GM19468 (cell line): ENCODE results near the gene ATXN7.

ENCODE experiments used
- ATAC-seq: cut with Tn5 transposase; IDR thresholded peaks from one replicate; pipeline ENCODE4 v1.9.1; 2021; ENCODE audit warnings: mild to moderate bottlenecking, moderate library complexity, moderate number of reproducible peaks; ENCODE audit not compliant: unreplicated experiment; ENCODE audit errors: extremely low read depth

Gene ATXN7

DNA sequence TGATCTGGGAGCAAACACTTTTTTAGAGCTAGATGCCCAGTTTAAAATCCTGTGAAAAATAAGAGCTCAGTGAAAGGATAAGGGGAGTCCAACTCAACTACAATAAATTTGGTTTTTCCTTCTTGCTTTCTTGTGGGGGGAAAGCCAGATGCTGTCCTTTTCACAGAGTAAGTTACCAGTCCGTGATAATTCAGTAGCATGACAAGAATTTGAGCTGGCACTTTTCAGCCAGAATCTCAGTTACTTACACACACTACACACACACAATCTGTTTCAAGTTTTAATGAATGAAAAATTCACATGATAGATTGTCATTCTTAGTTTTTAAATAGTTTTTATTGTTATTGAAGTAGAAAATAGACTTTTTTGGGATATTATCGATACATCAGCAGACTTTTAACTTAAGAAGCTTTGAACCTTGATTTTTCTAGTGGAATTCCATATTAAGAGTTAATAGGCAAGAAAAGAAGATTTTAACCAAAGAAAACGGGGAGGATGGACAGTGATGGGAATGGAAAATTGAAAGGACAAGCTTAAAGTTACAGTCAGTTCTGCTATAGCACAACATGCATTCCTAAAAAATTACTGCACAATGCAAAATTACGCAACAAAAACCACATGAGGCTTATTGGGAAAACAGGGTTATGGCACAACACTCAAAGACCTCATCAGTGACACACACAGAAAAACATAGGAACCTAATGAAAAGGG lies 112.6 kb downstream of the ATXN7 start:
- no peak for ATAC-seq

DNA sequence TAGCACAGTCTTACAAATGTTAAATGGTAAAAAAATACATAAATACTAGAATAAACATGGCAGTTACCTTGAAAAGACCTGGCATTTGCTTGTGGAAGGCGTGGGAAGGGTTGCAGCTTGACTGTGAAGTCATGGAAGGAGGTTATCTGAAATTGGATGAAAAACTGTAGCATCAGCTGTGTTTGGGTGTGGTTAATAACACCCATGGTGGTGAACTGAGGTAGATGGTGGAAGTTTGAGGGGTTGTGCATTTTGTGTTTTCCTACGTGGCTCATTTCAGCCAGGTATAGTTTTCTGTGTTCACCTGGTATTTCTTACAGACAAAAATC lies 113.2 kb downstream of the ATXN7 start:
- ATAC-seq, result no peak

DNA sequence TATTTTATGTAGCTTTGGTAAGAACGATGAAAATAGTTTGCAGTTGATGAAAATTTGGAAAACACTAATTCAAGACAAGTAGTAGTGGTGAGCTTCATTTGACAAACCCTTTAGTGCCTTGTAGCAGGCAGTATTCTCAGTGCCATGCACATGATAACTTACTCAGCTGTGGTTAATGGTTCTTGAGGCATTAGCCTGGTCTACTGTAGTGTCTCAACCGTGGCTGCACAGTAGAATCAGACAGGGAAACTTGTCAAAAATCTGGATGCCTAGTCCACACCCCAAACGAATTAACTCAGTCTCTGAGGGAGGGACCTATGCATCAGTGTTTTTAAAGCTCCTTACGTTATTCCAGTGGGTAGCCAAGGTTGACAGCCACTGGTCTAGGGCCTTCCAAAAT lies 114.2 kb downstream of the ATXN7 start:
- no peak for ATAC-seq

DNA sequence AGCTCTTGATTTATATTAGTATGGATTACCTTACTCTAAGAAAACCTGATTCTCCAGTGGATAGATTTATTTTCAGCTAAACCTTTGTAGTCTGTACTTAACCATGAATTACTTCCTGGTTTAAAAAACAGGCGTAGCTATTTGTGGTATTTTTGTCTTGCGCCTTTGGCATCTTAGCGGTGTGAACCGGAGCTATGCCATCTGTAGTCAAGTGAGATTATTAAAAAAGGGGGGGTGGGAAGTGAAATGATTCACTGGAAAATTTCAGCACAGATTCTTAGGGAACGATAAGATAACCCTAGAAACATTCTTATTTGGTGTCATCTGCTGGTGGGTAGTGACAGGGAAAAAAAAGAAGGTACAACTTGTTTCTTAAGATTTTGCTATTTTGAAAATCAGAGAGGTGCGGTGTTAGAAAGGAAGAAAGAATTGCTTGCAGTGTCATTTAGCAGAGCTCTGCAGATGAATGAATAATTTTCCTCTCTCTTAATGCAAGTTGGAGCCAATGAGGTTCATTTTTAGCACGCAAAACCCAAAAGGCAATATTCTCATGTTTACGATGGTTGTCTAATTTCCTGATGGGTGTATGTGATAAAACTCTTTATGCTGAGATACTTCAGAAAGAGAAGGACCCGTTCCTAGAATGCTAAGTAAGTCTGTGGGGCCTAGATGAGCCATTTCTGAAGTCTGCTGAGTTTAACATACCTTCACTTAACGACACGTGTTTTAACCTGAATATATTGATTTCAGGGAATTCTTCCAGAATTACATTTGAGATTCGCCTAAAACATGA lies 115.6 kb downstream of the ATXN7 start:
- ATAC-seq, result no peak

DNA sequence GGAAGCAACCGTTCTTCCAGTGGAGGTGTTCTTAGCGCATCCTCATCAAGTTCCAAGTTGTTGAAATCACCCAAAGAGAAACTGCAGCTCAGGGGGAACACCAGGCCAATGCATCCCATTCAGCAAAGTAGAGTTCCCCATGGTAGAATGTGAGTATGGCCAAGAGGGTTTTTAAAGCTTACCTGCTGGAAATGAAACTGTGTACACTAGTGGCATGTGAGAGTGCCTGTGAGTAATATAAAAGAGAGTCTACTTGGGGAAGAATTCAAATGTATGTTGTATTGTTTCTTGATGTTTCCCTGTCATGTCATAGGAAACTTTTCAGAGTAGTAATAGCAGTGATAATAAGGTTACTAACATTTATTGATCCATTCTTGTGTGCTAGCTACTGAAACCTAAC lies 116.4 kb downstream of the ATXN7 start:
- no peak for ATAC-seq

DNA sequence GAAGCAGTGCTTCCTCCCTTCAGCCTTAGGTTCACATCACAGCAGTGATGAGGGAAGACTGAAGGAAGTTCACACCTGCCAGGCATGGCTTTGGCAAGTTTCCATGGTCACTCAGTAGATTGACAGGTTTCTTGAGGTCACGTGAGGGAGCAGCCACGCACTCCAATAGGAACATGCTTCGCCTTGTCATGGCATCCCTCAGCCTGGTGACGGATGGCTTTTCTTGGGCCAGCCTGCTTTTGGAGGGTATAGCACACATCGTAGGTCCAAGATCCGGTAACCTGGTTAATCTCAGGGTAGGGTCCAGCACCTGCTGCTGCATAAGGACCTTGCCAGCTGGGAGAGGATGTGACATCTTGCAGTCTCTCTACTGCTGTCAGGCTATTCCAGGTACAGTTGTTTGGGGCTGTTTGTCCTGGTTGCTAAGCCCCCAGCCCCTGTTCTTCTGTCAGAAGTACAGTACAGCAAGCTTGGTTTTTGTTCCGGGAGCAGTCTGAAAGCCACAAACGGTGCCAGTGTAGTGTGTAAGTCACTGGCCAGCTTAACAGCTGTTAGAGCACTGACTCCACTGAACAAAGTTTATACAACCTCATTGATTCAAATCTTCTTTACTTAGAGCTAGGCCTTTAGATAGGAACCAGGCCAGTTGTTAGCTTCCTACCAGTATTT lies 117.3 kb downstream of the ATXN7 start:
- ATAC-seq, result no peak

- ATAC-seq, result peak; percentile 50
Observed at GRCh38 chr3:63981980-63982379, 118.3 kb downstream of the ATXN7 start.

DNA sequence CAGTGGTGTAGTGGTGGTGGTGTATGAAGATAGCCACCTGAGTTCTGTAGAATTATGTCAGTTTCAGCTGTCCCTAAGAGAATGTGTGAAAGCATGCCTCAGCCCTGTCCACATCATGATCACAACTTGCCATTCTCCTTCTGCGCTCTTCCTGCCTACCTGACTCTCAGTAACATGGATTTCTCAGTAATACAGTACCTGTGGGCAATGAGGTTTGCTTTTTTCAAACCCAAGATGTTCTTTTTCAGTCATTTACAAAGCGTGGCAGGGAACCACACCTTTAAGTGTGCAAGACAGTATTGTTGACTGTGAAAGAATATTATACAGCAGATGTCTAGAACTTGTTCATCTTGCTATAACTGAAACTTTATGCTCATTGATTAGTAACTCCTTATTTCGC lies 120.7 kb downstream of the ATXN7 start:
- ATAC-seq, result no peak

DNA sequence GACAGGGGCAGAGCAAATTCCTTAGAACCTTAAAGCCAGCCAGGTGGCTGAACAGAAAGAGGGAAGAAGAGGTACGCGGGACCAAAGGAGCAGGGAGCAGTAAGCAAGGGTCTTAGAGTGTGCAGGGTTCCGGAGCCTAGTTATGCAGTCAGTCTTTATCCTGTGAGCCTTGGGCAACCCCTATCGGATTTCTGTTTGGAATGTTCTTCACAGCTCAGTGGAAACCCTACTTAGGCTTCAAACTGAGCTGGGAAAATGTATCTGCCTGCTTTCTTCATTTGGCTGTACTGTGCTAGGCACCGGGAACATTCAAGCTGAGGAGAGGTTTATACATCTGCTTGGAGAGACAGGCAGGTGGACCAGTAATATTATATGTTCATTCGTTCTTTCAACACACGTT lies 122.5 kb downstream of the ATXN7 start:
- no peak for ATAC-seq

GRCh38 chr3:63986831-63987230 lies 123.2 kb downstream of the ATXN7 start:
- no peak for ATAC-seq

DNA sequence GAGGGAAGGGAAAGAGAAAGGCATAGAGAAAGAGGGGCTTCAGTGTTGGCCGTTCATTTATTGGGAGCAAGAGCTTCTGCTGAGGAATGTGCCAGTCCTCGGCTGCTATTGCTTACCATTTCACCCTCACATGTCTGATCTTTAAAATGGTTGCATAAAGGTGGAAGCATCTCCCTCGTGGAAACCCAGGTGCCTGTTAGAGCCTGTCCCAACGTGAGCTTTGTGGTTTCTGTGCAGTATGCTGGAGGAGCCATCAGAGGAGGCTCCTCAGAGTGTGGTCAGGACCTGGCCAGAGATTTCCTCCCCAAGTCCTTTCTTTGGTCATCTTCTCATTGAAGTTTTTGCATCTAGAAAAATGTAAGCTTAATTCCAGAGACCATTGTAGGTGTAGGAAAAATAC lies 125.3 kb downstream of the ATXN7 start:
- no peak for ATAC-seq

DNA sequence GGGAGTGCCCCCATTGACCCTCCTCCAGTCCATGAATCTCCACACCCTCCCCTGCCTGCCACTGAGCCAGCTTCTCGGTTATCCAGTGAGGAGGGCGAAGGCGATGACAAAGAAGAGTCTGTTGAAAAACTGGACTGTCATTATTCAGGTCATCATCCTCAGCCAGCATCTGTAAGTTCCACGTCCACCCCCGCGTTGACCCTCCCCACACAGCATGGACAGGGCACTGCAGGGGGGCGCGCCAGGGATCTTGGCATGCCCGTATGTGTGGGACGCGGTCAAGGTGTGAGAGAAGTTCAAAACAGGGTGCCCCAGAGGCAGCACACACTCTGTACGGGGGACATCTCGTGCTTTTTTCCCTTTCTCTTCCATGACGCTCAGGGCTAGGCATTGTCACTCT lies 126.5 kb downstream of the ATXN7 start:
- ATAC-seq, result no peak

- no peak for ATAC-seq
Observed at GRCh38 chr3:63990733-63991132, 127.1 kb downstream of the ATXN7 start.

DNA sequence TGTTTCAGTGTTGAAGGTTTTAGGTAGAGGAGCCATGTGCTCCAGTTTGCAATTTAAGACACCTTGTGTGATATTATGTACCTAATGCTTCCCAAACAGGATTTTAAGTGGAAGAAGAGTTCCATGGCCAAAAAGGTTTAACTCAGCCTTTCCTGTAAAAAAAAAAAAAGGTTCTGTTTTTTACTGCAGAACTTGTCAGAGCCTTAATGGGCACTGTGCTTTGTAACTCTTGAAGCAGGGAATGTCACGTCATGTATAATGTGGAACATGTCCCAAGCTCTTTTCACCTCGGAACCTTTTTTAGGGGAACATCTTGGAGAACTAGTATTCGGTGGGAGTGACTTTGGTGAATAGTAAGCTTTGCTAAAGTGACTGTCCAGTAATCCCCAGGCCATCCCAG lies 128.0 kb downstream of the ATXN7 start:
- no peak for ATAC-seq

DNA sequence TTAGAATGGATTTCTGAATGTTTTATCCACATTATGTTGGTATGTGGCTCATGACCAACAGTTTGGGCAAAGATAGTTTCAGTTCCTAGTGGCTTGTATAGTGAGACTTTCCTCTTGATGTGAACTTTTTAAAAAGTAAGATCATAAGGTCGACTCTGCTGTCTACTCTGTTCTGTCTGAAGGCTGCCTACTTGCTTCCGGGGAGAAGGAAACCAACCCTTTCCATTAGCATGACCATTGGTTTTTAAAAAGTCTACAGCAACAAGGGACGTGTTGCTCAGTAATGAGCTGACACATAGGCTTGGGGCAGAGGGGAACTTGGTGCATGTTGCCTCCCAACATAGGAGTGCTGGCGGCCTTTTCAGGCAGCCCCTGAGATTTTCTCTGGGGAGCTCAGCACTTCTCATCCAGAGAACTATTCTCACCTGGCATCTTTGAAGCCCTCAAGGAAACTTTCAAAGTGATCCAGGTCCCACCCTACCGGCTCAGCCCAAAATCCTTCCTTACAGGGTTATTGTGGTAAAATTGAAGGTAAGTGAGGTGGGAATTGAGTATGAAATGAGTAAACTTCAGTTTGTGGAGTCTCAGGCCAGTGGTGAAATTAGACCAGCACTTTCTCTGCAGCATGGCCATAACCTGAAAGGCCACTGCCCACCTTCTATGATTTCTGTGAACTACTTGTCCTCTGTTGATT lies 129.0 kb downstream of the ATXN7 start:
- no peak for ATAC-seq

DNA sequence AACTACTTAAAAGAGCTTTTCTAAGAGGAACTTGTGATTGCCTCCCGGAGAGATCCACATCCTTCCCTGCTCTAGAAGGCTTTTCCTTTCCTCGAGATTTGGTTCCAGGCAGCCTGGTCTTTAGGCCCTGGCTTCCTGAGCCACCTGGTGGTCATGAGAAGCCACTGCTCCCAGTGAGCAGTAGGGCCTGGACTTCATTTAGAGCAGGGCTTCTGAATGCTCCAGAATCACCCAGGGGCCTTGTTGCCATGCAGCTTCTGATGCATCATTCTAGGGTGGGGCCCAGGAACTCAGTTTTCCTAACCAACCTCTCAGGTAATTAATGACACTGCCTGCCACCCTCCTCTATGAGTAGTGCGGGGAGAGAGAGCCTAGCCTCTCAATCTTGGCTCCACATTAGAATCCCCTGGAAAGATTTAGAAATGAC lies 130.0 kb downstream of the ATXN7 start:
- peak; percentile 45 for ATAC-seq

DNA sequence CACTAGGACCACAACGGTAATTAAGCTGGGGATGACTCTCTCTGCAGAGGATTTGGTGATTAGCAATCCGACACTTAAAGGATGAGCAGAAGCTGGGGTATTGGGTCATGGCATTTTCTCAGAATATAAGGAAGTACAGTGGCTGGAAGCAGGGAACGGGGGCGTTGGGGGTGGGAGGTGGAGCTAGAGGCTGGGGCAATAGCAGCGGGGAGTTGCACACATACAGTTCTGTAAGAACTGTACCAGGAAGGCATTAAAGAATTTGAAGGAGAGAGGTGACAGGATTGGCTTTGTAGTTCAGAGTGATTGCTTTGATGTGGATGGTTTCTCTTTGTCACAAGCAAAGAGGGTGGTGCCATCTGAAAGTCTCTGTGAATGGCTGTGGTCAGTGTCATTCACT lies 131.4 kb downstream of the ATXN7 start:
- no peak for ATAC-seq

GRCh38 chr3:63998852-63999754 lies 135.4 kb downstream of the ATXN7 start:
- no peak for ATAC-seq

DNA sequence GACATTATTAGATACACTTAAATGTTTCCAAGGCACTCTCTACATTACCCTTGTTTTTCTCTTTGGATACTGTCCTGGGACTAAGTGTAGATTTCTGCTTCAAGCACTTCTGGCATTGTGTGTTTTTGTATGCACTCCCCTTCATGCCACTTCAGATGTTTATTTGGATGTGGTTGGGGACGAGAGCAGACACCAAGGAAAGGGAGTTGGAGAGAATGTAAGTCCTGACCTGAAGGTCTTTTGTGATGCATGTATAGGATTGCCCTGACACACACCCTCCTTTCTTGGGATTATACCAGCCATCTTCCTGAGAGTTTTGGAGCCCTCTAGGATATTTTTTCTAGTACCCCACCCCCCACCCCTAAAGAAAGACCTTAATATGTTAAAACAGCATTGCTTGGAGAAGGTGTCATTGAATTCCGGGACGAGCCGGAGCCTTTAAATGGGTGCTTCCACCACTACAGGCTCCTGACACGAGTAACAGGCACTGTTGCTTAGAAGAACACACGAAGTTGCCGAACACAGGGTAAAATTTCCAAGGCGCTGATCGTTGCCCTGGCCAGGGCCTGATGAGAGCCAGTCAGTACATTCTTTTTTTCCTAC lies 136.9 kb downstream of the ATXN7 start:
- no peak for ATAC-seq
